Vagina (tissue), 2 donors: ENCODE measurements around the gene JAG2.

Source experiments
- CTCF ChIP-seq, 3 experiments: fragments of 450-650 bp in 2 of 3; fragments of 200-600 bp in 1 of 3; sonication (generic) in 1 of 3; IDR thresholded peaks; one replicate each; pipeline ENCODE4 v1.5.1; 2017 to 2019; ENCODE audit warnings: antibody characterized with exemption in 3 of 3, mild to moderate bottlenecking in 2 of 3, moderate library complexity in 2 of 3
- POLR2A ChIP-seq, 2 donors: fragments of 450-650 bp; IDR thresholded peaks; one replicate each; pipeline ENCODE4 v1.6.1; 2017; ENCODE audit warnings: antibody characterized with exemption in 2 of 2, mild to moderate bottlenecking in 2 of 2, moderate library complexity in 2 of 2
- POLR2AphosphoS5 ChIP-seq, 2 donors: sonication (generic); formaldehyde crosslinking; IDR thresholded peaks; one replicate each; pipeline ENCODE4 v1.9.0; 2017; ENCODE audit warnings: antibody characterized with exemption in 2 of 2, mild to moderate bottlenecking in 2 of 2, low read depth in 1 of 2; ENCODE audit not compliant: insufficient read depth in 1 of 2

- TF ChIP-seq CTCF (IDR thresholded peaks at IDR 0.05) (no peak), POLR2AphosphoS5 (IDR thresholded peaks at IDR 0.05; ENCODE audit: insufficient read depth in 1 of 2, low read depth in 1 of 2) (no peak), POLR2A (IDR thresholded peaks at IDR 0.05) (no peak)
Observed at GRCh38 chr14:105176513-105176912, 7.9 kb upstream of the JAG2 start.
